T-helper 1 cell treated with Interleukin-12 subunit alpha and Interleukin-12 subunit beta and Interleukin-4 antibody, amounts not matched to agents 30 μg/mL and 1 μg/mL, for 36 hours (primary cell): Measurements from ENCODE around the gene UNCX.
"Not testable (repeated sequence)": the region's sequence is repeated elsewhere in the genome, so short reads cannot be mapped to it uniquely, and the experiment has no call there.

Experiments
- H3K27ac Mint-ChIP-seq: one replicate; pipeline ENCODE4 v1.8.0; 2021; ENCODE audit warnings: mild to moderate bottlenecking, mixed read lengths
- H3K27me3 Mint-ChIP-seq: one replicate; pipeline ENCODE4 v1.8.0; 2021; ENCODE audit warnings: low read depth, mixed read lengths
- H3K36me3 Mint-ChIP-seq: one replicate; pipeline ENCODE4 v1.8.0; 2021; ENCODE audit warnings: low read depth, mixed read lengths
- H3K4me1 Mint-ChIP-seq: one replicate; pipeline ENCODE4 v1.8.0; 2021; ENCODE audit warnings: low read depth, mixed read lengths
- H3K4me3 Mint-ChIP-seq: one replicate; pipeline ENCODE4 v1.8.0; 2021; ENCODE audit warnings: mild to moderate bottlenecking, moderate library complexity, mixed read lengths
- H3K9me3 Mint-ChIP-seq: one replicate; pipeline ENCODE4 v1.8.0; 2021; ENCODE audit warnings: mixed read lengths

The UNCX gene

GRCh38 chr7:1251796-1252539 lies 19.3 kb downstream of the UNCX start:
- H3K36me3 Mint-ChIP-seq, result no peaks in the 10 kb centered on the region
- no peaks in the 10 kb centered on the region for H3K9me3 Mint-ChIP-seq
- H3K4me3 Mint-ChIP-seq, result no peak overlapping the region
- no peak overlapping the region for H3K27ac Mint-ChIP-seq
- H3K4me1 Mint-ChIP-seq, result no peaks in the 10 kb centered on the region
- peaks cover 36% of the 10 kb centered on the region for H3K27me3 Mint-ChIP-seq

GRCh38 chr7:1252540-1253090 lies 19.9 kb downstream of the UNCX start:
- Mint-ChIP-seq H3K4me3 (no peak overlapping the region), H3K9me3 (no peaks in the 10 kb centered on the region), H3K27ac (no peak overlapping the region), H3K36me3 (no peaks in the 10 kb centered on the region), H3K4me1 (no peaks in the 10 kb centered on the region), H3K27me3 (peaks cover 35% of the 10 kb centered on the region)

- Mint-ChIP-seq H3K27ac (no peak overlapping the region), H3K27me3 (peaks cover 25% of the 10 kb centered on the region), H3K4me3 (no peak overlapping the region), H3K9me3 (no peaks in the 10 kb centered on the region), H3K4me1 (no peaks in the 10 kb centered on the region), H3K36me3 (no peaks in the 10 kb centered on the region)
Observed at GRCh38 chr7:1253681-1254181, 21.1 kb downstream of the UNCX start.

GRCh38 chr7:1254281-1255079 lies 21.8 kb downstream of the UNCX start:
- Mint-ChIP-seq H3K9me3 (no peaks in the 10 kb centered on the region), H3K27ac (no peak overlapping the region), H3K27me3 (peaks cover 22% of the 10 kb centered on the region), H3K4me3 (no peak overlapping the region), H3K4me1 (no peaks in the 10 kb centered on the region), H3K36me3 (no peaks in the 10 kb centered on the region)

DNA sequence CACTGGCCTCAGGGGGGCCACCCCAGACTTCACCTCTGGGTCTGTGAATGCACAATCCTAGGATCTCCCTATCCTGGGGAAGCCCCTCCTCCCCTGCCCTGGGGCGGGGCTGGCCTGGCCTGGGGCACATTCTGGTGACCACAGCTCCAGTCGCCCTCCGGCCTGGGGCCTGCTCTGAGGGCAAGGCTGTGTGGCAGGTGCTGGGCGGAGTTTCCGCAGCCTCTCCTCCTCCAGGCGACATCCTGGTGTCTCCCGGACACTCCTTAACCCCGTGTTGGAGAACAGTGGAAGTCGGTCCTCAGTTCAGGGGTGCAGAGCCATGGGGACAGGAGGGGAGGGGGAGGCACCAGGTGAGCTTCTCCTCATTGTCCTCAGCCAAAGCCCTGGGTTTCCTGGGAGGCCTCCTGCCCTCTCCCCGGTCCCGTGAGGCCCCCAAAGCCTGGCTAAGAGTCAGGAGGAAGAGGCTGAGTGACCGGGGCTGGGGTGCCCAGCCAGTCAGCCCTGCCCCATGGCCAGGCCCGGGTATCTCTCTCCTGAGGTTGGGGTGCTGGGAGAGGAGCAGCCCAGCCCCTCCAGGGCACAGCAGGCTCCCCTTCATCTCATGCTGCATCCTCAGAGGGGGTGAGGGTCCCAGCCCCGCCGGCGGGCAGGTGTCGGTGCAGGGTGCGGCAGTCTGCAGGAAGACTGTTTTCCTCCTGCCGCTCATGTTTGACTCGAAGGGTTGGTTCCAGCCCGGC lies 22.6 kb downstream of the UNCX start:
- Mint-ChIP-seq H3K27ac (no peak overlapping the region), H3K27me3 (peaks cover 17% of the 10 kb centered on the region), H3K36me3 (no peaks in the 10 kb centered on the region), H3K9me3 (no peaks in the 10 kb centered on the region), H3K4me3 (no peak overlapping the region), H3K4me1 (no peaks in the 10 kb centered on the region)

GRCh38 chr7:1255817-1256340 lies 23.2 kb downstream of the UNCX start:
- H3K27me3 Mint-ChIP-seq, result peaks cover 11% of the 10 kb centered on the region

DNA sequence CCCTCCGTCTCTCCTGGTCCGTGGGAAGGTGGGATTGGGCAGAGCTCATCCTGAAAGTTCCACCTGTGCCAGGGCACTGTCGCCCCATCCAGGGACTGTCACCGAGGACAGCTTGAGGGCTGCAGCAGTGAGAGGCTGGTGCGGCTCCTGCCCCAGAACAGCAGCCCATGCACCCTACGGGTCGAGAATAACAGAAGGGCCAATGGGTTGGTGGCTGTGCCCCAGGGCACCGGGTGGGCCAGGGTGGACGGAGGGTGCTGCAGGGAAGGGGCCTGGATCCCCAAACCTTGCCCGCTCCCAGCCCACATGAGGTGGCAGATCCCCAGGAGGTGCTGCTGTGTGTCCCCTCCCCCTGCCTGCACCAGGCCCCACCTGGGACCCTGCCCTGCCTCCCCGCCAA lies 23.9 kb downstream of the UNCX start:
- Mint-ChIP-seq H3K27me3 (peaks cover 7% of the 10 kb centered on the region), H3K27ac (no peak overlapping the region), H3K4me1 (no peaks in the 10 kb centered on the region), H3K36me3 (no peaks in the 10 kb centered on the region), H3K4me3 (no peak overlapping the region), H3K9me3 (no peaks in the 10 kb centered on the region)

More at GRCh38 chr7:1255817-1256340, 23.2 kb downstream of the UNCX start:
- no peak overlapping the region for H3K4me3 Mint-ChIP-seq
- H3K4me1 Mint-ChIP-seq, result no peaks in the 10 kb centered on the region
- no peaks in the 10 kb centered on the region for H3K9me3 Mint-ChIP-seq
- no peaks in the 10 kb centered on the region for H3K36me3 Mint-ChIP-seq
- H3K27ac Mint-ChIP-seq, result no peak overlapping the region

GRCh38 chr7:1257221-1257620 lies 24.5 kb downstream of the UNCX start:
- no peak overlapping the region for H3K27ac Mint-ChIP-seq
- no peaks in the 10 kb centered on the region for H3K9me3 Mint-ChIP-seq
- no peaks in the 10 kb centered on the region for H3K36me3 Mint-ChIP-seq
- no peaks in the 10 kb centered on the region for H3K4me1 Mint-ChIP-seq
- peaks cover 7% of the 10 kb centered on the region for H3K27me3 Mint-ChIP-seq
- H3K4me3 Mint-ChIP-seq, result no peak overlapping the region

GRCh38 chr7:1257863-1258262 lies 25.2 kb downstream of the UNCX start:
- H3K4me1 Mint-ChIP-seq, result no peaks in the 10 kb centered on the region
- H3K27me3 Mint-ChIP-seq, result peaks cover 7% of the 10 kb centered on the region
- no peaks in the 10 kb centered on the region for H3K9me3 Mint-ChIP-seq
- H3K27ac Mint-ChIP-seq, result no peak overlapping the region
- no peak overlapping the region for H3K4me3 Mint-ChIP-seq
- no peaks in the 10 kb centered on the region for H3K36me3 Mint-ChIP-seq

- Mint-ChIP-seq H3K9me3 (no peaks in the 10 kb centered on the region), H3K36me3 (no peaks in the 10 kb centered on the region), H3K27me3 (no peaks in the 10 kb centered on the region)
Observed at GRCh38 chr7:1259621-1260243, 27.1 kb downstream of the UNCX start.

GRCh38 chr7:1260244-1260635 lies 27.6 kb downstream of the UNCX start:
- Mint-ChIP-seq H3K4me1 (no peaks in the 10 kb centered on the region), H3K36me3 (no peaks in the 10 kb centered on the region), H3K9me3 (no peaks in the 10 kb centered on the region), H3K4me3 (no peak overlapping the region), H3K27ac (no peak overlapping the region), H3K27me3 (no peaks in the 10 kb centered on the region)

More at GRCh38 chr7:1259621-1260243, 27.1 kb downstream of the UNCX start:
- no peak overlapping the region for H3K4me3 Mint-ChIP-seq
- no peaks in the 10 kb centered on the region for H3K4me1 Mint-ChIP-seq
- no peak overlapping the region for H3K27ac Mint-ChIP-seq

GRCh38 chr7:1261036-1261435 lies 28.4 kb downstream of the UNCX start:
- not testable (repeated sequence) for H3K4me1 Mint-ChIP-seq, H3K27me3 Mint-ChIP-seq, H3K36me3 Mint-ChIP-seq, H3K4me3 Mint-ChIP-seq, H3K27ac Mint-ChIP-seq, H3K9me3 Mint-ChIP-seq

- H3K4me1 Mint-ChIP-seq, result no peaks in the 10 kb centered on the region
- H3K9me3 Mint-ChIP-seq, result no peaks in the 10 kb centered on the region
- no peak overlapping the region for H3K4me3 Mint-ChIP-seq
- no peak overlapping the region for H3K27ac Mint-ChIP-seq
- peaks cover 4% of the 10 kb centered on the region for H3K27me3 Mint-ChIP-seq
- H3K36me3 Mint-ChIP-seq, result no peaks in the 10 kb centered on the region
Observed at GRCh38 chr7:1262441-1262840, 29.8 kb downstream of the UNCX start.
